Measurements from ENCODE around the gene CACTIN. TPM values are rescaled to one million over a fixed set of nuclear protein-coding genes. Genes with fewer than 3 reads are reported as not detected.
A peak's percentile ranks its signal among the peaks of the same experiment; 100 is the strongest.

The CACTIN gene
- total RNA-seq, 4 donors from 2014 or later, result 28.7 to 45.0 (median 34.2) TPM

GRCh38 chr19:3653865-3654513, 27.4 kb upstream of the CACTIN start:
- no peak overlapping the region for H3K4me3 ChIP-seq
- WGBS, result 95% methylated on average over 19 of the region's 20 CpGs
- H3K9me3 ChIP-seq, result no peaks in the 10 kb centered on the region
- peaks cover 73 to 91% (median 87%) of the 10 kb centered on the region in 4 donors for H3K36me3 ChIP-seq
- no peaks in the 10 kb centered on the region for H3K27me3 ChIP-seq
- DNase-seq (ENCODE audit: extremely low spot score), result no peak
- TF ChIP-seq POLR2A (IDR thresholded peaks at IDR 0.05; ENCODE audit: low read depth) (no peak), EP300 (IDR thresholded peaks at IDR 0.05) (no peak), POLR2AphosphoS5 (IDR thresholded peaks at IDR 0.05) (no peak)
- TF ChIP-seq, protein P1, sequence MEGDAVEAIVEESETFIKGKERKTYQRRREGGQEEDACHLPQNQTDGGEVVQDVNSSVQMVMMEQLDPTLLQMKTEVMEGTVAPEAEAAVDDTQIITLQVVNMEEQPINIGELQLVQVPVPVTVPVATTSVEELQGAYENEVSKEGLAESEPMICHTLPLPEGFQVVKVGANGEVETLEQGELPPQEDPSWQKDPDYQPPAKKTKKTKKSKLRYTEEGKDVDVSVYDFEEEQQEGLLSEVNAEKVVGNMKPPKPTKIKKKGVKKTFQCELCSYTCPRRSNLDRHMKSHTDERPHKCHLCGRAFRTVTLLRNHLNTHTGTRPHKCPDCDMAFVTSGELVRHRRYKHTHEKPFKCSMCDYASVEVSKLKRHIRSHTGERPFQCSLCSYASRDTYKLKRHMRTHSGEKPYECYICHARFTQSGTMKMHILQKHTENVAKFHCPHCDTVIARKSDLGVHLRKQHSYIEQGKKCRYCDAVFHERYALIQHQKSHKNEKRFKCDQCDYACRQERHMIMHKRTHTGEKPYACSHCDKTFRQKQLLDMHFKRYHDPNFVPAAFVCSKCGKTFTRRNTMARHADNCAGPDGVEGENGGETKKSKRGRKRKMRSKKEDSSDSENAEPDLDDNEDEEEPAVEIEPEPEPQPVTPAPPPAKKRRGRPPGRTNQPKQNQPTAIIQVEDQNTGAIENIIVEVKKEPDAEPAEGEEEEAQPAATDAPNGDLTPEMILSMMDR (IDR thresholded peaks at IDR 0.05), result no peak
- intact Hi-C loops (cut with DNase I), result no loop called here
- no peak overlapping the region for H3K27ac ChIP-seq (replicated peaks in 1 of 4)
- H3K4me1 ChIP-seq, result peaks cover 0 to 8% (median 0%) of the 10 kb centered on the region in 4 donors

- WGBS, result 91% methylated on average over 35 of the region's 37 CpGs
- TF ChIP-seq EP300 (IDR thresholded peaks at IDR 0.05), result no peak
- TF ChIP-seq POLR2A (IDR thresholded peaks at IDR 0.05; ENCODE audit: low read depth), result no peak
- no peak for TF ChIP-seq POLR2AphosphoS5 (IDR thresholded peaks at IDR 0.05)
- TF ChIP-seq, protein P1 (IDR thresholded peaks at IDR 0.05), result no peak
- Histone ChIP-seq H3K36me3 (peaks cover 67 to 90% (median 85%) of the 10 kb centered on the region in 4 donors), H3K9me3 (no peaks in the 10 kb centered on the region), H3K27me3 (no peaks in the 10 kb centered on the region), H3K4me3 (no peak overlapping the region), H3K4me1 (peaks cover 0 to 8% (median 0%) of the 10 kb centered on the region in 4 donors), H3K27ac (replicated peaks in 1 of 4) (no peak overlapping the region)
- no peak for DNase-seq (ENCODE audit: extremely low spot score)
- intact Hi-C loops (cut with DNase I), result no loop called here
Observed at GRCh38 chr19:3653081-3653795, 26.6 kb upstream of the CACTIN start.

DNA sequence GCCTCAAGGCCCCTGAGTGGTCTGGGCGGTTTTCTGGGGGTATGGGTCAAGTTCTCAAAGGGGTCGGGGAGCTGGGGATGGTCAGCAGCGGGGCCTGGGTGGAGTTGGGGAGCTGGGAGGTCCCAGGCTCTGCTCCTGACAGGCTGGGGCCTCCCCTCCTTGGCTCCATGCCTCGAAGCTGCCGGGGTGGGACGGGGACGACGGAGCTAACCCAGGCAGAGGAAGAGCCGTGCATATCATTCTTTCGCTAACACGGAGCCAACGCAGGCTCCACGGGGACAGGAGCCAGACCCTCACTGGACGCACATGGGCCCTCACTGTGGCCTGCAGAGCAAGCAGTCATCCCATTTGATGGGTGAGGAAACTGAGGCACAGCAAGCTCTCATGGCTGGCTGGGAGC, 25.8 kb upstream of the CACTIN start:
- H3K36me3 ChIP-seq, result peaks cover 59 to 90% (median 85%) of the 10 kb centered on the region in 4 donors
- intact Hi-C loops (cut with DNase I), result no loop called here

DNA sequence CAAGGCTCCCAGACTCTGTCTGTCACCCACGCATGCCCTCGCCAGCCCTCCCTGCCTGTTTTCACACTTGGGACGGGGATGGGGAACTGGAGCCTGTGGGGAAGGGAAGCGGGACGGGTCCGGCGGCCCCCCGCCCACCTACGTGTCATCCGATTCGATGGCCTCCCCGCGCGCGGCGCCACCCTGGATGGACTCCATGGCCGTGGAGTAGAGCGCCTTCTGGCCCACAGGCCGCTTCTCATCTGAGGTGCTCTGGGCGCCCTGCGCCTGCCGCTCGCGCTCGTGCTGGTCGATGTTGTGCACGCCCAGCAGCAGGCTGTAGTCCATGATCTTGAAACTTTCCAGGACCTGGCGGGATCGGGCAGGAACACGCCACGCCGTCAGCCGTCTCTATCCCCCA, 25.1 kb upstream of the CACTIN start:
- intact Hi-C loops (cut with DNase I), result no loop called here
- Histone ChIP-seq H3K27ac (replicated peaks in 1 of 4) (no peak overlapping the region), H3K4me1 (peaks cover 0 to 8% (median 0%) of the 10 kb centered on the region in 4 donors), H3K36me3 (peaks cover 57 to 90% (median 84%) of the 10 kb centered on the region in 4 donors), H3K9me3 (no peaks in the 10 kb centered on the region), H3K27me3 (no peaks in the 10 kb centered on the region), H3K4me3 (no peak overlapping the region)
- TF ChIP-seq EP300 (IDR thresholded peaks at IDR 0.05) (no peak), POLR2AphosphoS5 (IDR thresholded peaks at IDR 0.05) (no peak), POLR2A (IDR thresholded peaks at IDR 0.05; ENCODE audit: low read depth) (no peak)
- TF ChIP-seq, protein P1 (IDR thresholded peaks at IDR 0.05), result no peak
- whole genome bisulfite sequencing, result 94% methylated on average over 32 of the region's 33 CpGs
- DNase-seq (ENCODE audit: extremely low spot score), result no peak

More for the DNA sequence above, 25.8 kb upstream of the CACTIN start:
- 81% methylated on average over 5 of the region's 14 CpGs for WGBS
- Histone ChIP-seq H3K27me3 (no peaks in the 10 kb centered on the region), H3K4me3 (no peak overlapping the region), H3K27ac (replicated peaks in 1 of 4) (no peak overlapping the region), H3K9me3 (no peaks in the 10 kb centered on the region), H3K4me1 (peaks cover 0 to 8% (median 0%) of the 10 kb centered on the region in 4 donors)
- DNase-seq (ENCODE audit: extremely low spot score), result no peak
- no peak for TF ChIP-seq POLR2A (IDR thresholded peaks at IDR 0.05; ENCODE audit: low read depth)
- no peak for TF ChIP-seq EP300 (IDR thresholded peaks at IDR 0.05)

DNA sequence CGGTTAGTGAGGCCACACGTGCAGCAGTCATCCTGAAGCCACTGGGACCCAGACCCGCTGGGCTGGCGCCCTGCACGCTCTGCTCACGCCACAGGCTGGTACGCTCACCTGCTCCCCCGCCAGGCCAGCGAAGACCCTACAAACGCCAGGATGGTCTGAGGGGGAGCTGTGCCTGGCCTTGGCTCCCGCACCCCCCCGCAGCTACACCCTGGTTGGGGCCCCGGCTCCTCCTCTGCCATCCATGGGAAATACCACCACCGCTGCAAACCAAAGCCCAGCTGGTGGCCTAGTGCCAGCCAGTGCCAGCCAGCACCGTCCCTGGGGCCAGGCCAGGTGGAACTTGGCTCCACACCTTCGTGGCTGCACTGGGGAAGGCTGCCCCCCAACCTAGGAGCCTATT, 23.3 kb upstream of the CACTIN start:
- H3K27ac ChIP-seq (replicated peaks in 1 of 4), result peak overlapping the region in 1 of 4 donors; percentile 31
- intact Hi-C loops (cut with DNase I), result no loop called here
- H3K4me3 ChIP-seq, result no peak overlapping the region
- DNase-seq (ENCODE audit: extremely low spot score), result no peak
- H3K9me3 ChIP-seq, result no peaks in the 10 kb centered on the region
- H3K36me3 ChIP-seq, result peaks cover 61 to 91% (median 87%) of the 10 kb centered on the region in 4 donors
- WGBS, result 90% methylated on average over 7 of the region's 16 CpGs
- no peak for TF ChIP-seq EP300 (IDR thresholded peaks at IDR 0.05)
- TF ChIP-seq POLR2AphosphoS5 (IDR thresholded peaks at IDR 0.05), result no peak
- TF ChIP-seq, protein P1 (IDR thresholded peaks at IDR 0.05), result no peak
- TF ChIP-seq POLR2A (IDR thresholded peaks at IDR 0.05; ENCODE audit: low read depth), result no peak
- H3K27me3 ChIP-seq, result no peaks in the 10 kb centered on the region
- H3K4me1 ChIP-seq, result peaks cover 0 to 16% (median 10%) of the 10 kb centered on the region in 4 donors
